Spleen (tissue), 11 donors: ENCODE measurements around the gene SPATA31C1. TPM values are rescaled to one million over a fixed set of nuclear protein-coding genes. Genes with fewer than 3 reads are reported as not detected.
"Not testable (repeated sequence)": the region's sequence is repeated elsewhere in the genome, so short reads cannot be mapped to it uniquely, and the experiment has no call there.

Source experiments
- DNase-seq: peaks from one replicate; pipeline ENCODE4 v3.0.0-alpha.2; 2020
- H3K27ac ChIP-seq, 8 donors: fragments of 200-600 bp; sonication (generic) in 7 of 8; 1 replicate in 4 of 8; 2 replicates in 4 of 8; pipeline versions ENCODE4 v1.5.0 to v1.8.0; 2016 to 2021; ENCODE audit warnings: inconsistent platforms in 4 of 8, mild to moderate bottlenecking in 4 of 8, moderate library complexity in 1 of 8
- H3K27me3 ChIP-seq, 7 donors: fragments of 200-600 bp; sonication (generic) in 6 of 7; replicated peaks in 1 of 7; 1 replicate in 4 of 7; 2 replicates in 3 of 7; pipeline versions ENCODE4 v1.5.0 to v1.8.0; 2016 to 2021; ENCODE audit warnings: inconsistent platforms in 3 of 7, mild to moderate bottlenecking in 1 of 7
- H3K36me3 ChIP-seq, 6 donors: fragments of 200-600 bp; sonication (generic) in 5 of 6; 1 replicate in 4 of 6; 2 replicates in 2 of 6; pipeline versions ENCODE4 v1.5.0 to v1.8.0; 2016 to 2021; ENCODE audit warnings: inconsistent platforms in 2 of 6
- H3K4me1 ChIP-seq, 6 donors: fragments of 200-600 bp; sonication (generic) in 5 of 6; 1 replicate in 3 of 6; 2 replicates in 3 of 6; pipeline versions ENCODE4 v1.5.0 to v1.8.0; 2016 to 2021; ENCODE audit warnings: inconsistent platforms in 3 of 6
- H3K4me3 ChIP-seq, 8 donors: fragments of 200-600 bp; sonication (generic) in 7 of 8; 1 replicate in 4 of 8; 2 replicates in 4 of 8; pipeline versions ENCODE4 v1.5.0 to v1.8.0; 2016 to 2021; ENCODE audit warnings: inconsistent platforms in 4 of 8, mild to moderate bottlenecking in 4 of 8, moderate library complexity in 2 of 8
- H3K9me3 ChIP-seq, 8 donors: fragments of 200-600 bp; sonication (generic) in 7 of 8; 1 replicate in 4 of 8; 2 replicates in 4 of 8; pipeline versions ENCODE4 v1.5.0 to v1.8.0; 2016 to 2021; ENCODE audit warnings: inconsistent platforms in 4 of 8
- CTCF ChIP-seq, 11 experiments: fragments of 200-600 bp in 7 of 11; fragments of 450-650 bp in 4 of 11; sonication (generic) in 4 of 11; IDR thresholded peaks in 8 of 11; conservative IDR thresholded peaks in 3 of 11; 1 replicate in 7 of 11; 2 replicates in 4 of 11; pipeline versions ENCODE4 v1.4.0 to v1.8.0; 2016 to 2021; ENCODE audit warnings: antibody characterized with exemption in 11 of 11, inconsistent platforms in 4 of 11, mild to moderate bottlenecking in 1 of 11
- POLR2A ChIP-seq, 3 donors: fragments of 450-650 bp; IDR thresholded peaks; one replicate each; pipeline ENCODE4 v1.5.1; 2017; ENCODE audit warnings: antibody characterized with exemption in 3 of 3, mild to moderate bottlenecking in 1 of 3
- POLR2AphosphoS5 ChIP-seq, 3 donors: sonication (generic); formaldehyde crosslinking; IDR thresholded peaks; one replicate each; pipeline ENCODE4 v1.5.1; 2017; ENCODE audit warnings: antibody characterized with exemption in 3 of 3
- WGBS, 5 donors: extraction: QIAGEN DNeasy Blood & Tissue Kit in 3 of 5; methylation state at CpG; one replicate each; pipeline versions ENCODE4 v1.1.5 to v1.1.7; 2013 to 2018; 5-methylcytosine and 5-hydroxymethylcytosine counted together
- intact Hi-C: fragments of 100-400 bp; cut with DNase I; formaldehyde crosslinking; loops from one replicate; pipeline ENCODE4 v1.15.0; 2023; ENCODE audit warnings: low total_unique reads
- polyA plus RNA-seq, 3 donors: library from polyadenylated mRNA; stranded (reverse); fragments of 200-250 nt; gene quantifications; one replicate each; pipeline ENCODE4 v1.2.1, GENCODE V29; 2013
- total RNA-seq, 7 donors: library from RNA; depleted of rRNA in 3 of 7; stranded (reverse); fragments of >200 nt in 3 of 7; fragmentation: NEBNext Ultra II Directional in 4 of 7; extraction: Animal tissue kit (Norgen Biotek cat#: 25700) in 4 of 7; gene quantifications; one replicate each; pipeline versions ENCODE4 v1.1.0 to v1.2.1, GENCODE V29; 2016 to 2021
- donor health status: healthy with polysubstance abuse.
- donor health status: DM: no; HTN: no; CAD: no; lungs with moderate emphysema.
- donor health status: DM: no; HTN: no; CAD: no.
- donor health status: Bipolar disorder and iron deficiency.
- donor health status: healthy.
- donor health status: DM: no; HTN: no; CAD: no.
- donor health status: DM: yes; HTN: yes; CAD: no.

The SPATA31C1 gene
- total and polyA plus RNA-seq, 10 donors, result not detected

- H3K36me3 ChIP-seq, H3K9me3 ChIP-seq, DNase-seq, H3K4me1 ChIP-seq, intact Hi-C loops, H3K27ac ChIP-seq, H3K4me3 ChIP-seq, H3K27me3 ChIP-seq: not testable (repeated sequence)
- WGBS, 5 donors, result 29 to 54% (median 45%) methylated on average over 7 to 9 of the region's 9 CpGs; no CpG with 5 or more reads in 1 of the 5 donors
These were observed 20.2 kb downstream of the SPATA31C1 start for GRCh38 chr9:87937918-87938317.

- H3K9me3 ChIP-seq, H3K36me3 ChIP-seq, intact Hi-C loops, H3K4me3 ChIP-seq, H3K27me3 ChIP-seq, DNase-seq, H3K4me1 ChIP-seq, H3K27ac ChIP-seq: not testable (repeated sequence)
- WGBS, 5 donors, result 66 to 82% (median 68%) methylated on average over 6 to 10 of the region's 12 CpGs; no CpG with 5 or more reads in 2 of the 5 donors
These were observed 20.6 kb downstream of the SPATA31C1 start for GRCh38 chr9:87938336-87938735.

GRCh38 chr9:87939096-87939495 lies 21.3 kb downstream of the SPATA31C1 start:
- H3K4me3 ChIP-seq, H3K9me3 ChIP-seq, H3K36me3 ChIP-seq, intact Hi-C loops, H3K27ac ChIP-seq, H3K4me1 ChIP-seq, DNase-seq: not testable (repeated sequence)
- WGBS, 5 donors, result 84 to 94% (median 91%) methylated on average over 7 to 8 of the region's 8 CpGs; no CpG with 5 or more reads in 1 of the 5 donors
- peaks cover 0 to 10% (median 4%) of the 10 kb centered on the region in 7 donors for H3K27me3 ChIP-seq

GRCh38 chr9:87944096-87944495 lies 26.3 kb downstream of the SPATA31C1 start:
- 61 to 89% (median 74%) methylated on average over 9 to 21 of the region's 21 CpGs for WGBS, 5 donors
- Histone ChIP-seq H3K9me3 (no peaks in the 10 kb centered on the region), H3K4me1 (no peaks in the 10 kb centered on the region), H3K27ac (no peak overlapping the region), H3K4me3 (no peak overlapping the region), H3K36me3 (no peaks in the 10 kb centered on the region), H3K27me3 (peaks cover 0 to 43% (median 8%) of the 10 kb centered on the region in 7 donors)
- DNase-seq, result no peak
- intact Hi-C loops, result no loop called here
- TF ChIP-seq POLR2A (IDR thresholded peaks at IDR 0.05), result no peak
- TF ChIP-seq POLR2AphosphoS5 (IDR thresholded peaks at IDR 0.05), result no peak
- TF ChIP-seq CTCF (IDR thresholded peaks at IDR 0.05 in 8 of 11, conservative IDR thresholded peaks at IDR 0.05 in 3 of 11), result no peak

GRCh38 chr9:87944682-87945081 lies 26.9 kb downstream of the SPATA31C1 start:
- Histone ChIP-seq H3K4me1 (no peaks in the 10 kb centered on the region), H3K4me3 (no peak overlapping the region), H3K9me3 (peaks cover 0 to under 1% (median 0%) of the 10 kb centered on the region in 8 donors), H3K27me3 (peaks cover 0 to 43% (median 8%) of the 10 kb centered on the region in 7 donors), H3K27ac (no peak overlapping the region), H3K36me3 (no peaks in the 10 kb centered on the region)
- no peak for DNase-seq
- TF ChIP-seq POLR2AphosphoS5 (IDR thresholded peaks at IDR 0.05), result no peak
- no peak for TF ChIP-seq CTCF (IDR thresholded peaks at IDR 0.05 in 8 of 11, conservative IDR thresholded peaks at IDR 0.05 in 3 of 11)
- TF ChIP-seq POLR2A (IDR thresholded peaks at IDR 0.05), result no peak
- intact Hi-C loops, result no loop called here
- WGBS, 5 donors, result 22 to 46% (median 43%) methylated on average over 10 to 21 of the region's 21 CpGs

- intact Hi-C loops, result no loop called here
- Histone ChIP-seq H3K27ac (no peak overlapping the region), H3K36me3 (no peaks in the 10 kb centered on the region), H3K9me3 (peaks cover 0 to 15% (median 10%) of the 10 kb centered on the region in 8 donors), H3K4me3 (no peak overlapping the region), H3K27me3 (peaks cover 0 to 29% (median 0%) of the 10 kb centered on the region in 7 donors), H3K4me1 (no peaks in the 10 kb centered on the region)
- TF ChIP-seq POLR2A (IDR thresholded peaks at IDR 0.05), result no peak
- no peak for TF ChIP-seq POLR2AphosphoS5 (IDR thresholded peaks at IDR 0.05)
- no peak for TF ChIP-seq CTCF (IDR thresholded peaks at IDR 0.05 in 8 of 11, conservative IDR thresholded peaks at IDR 0.05 in 3 of 11)
- 73 to 94% (median 83%) methylated on average over 1 of the region's 1 CpG for WGBS, 5 donors
- DNase-seq, result no peak
These were observed 32.5 kb downstream of the SPATA31C1 start for GRCh38 chr9:87950296-87950695.
